ENCODE measurements around the gene BCL2A1.

DNA sequence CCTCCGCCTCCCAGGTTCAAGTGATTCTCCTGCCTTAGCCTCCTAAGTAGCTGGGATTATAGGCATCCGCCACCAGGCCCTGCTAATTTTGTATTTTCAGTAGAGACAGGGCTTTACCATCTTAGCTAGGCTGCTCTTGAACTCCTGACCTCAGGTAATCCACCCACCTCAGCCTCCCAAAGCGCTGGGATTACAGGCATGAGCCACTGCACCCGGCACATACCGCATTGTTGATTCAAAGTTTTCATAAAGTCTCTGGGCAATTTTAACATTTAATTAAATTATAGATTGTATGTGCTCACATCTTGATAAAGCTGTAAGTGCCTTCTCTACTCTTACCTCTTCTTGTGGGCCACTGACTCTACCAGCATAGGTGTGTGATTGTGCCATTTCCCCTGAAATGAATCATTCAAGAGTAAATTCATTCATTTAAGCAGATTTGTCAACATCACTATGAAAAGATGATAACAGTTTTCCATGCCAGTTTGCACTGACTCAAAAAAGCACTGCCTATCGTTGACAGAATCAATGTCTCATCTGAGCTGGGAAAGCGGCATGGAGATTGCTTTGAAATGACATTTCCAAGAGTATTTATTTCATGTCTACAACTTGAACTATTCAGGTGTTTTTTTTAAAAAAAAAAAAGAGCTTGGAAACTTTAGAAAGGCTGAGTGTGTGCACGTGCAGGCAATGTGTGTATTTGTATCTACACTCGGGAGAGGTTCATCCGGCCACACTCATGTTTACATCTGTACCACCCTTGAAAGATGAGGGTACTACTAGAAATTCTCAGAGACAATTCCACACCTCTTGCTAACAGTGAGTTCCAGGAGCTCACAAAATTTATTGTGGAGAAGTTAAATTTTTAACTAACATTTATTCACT is 3.5 kb downstream of the BCL2A1 start:
- TF ChIP-seq, protein P1, sequence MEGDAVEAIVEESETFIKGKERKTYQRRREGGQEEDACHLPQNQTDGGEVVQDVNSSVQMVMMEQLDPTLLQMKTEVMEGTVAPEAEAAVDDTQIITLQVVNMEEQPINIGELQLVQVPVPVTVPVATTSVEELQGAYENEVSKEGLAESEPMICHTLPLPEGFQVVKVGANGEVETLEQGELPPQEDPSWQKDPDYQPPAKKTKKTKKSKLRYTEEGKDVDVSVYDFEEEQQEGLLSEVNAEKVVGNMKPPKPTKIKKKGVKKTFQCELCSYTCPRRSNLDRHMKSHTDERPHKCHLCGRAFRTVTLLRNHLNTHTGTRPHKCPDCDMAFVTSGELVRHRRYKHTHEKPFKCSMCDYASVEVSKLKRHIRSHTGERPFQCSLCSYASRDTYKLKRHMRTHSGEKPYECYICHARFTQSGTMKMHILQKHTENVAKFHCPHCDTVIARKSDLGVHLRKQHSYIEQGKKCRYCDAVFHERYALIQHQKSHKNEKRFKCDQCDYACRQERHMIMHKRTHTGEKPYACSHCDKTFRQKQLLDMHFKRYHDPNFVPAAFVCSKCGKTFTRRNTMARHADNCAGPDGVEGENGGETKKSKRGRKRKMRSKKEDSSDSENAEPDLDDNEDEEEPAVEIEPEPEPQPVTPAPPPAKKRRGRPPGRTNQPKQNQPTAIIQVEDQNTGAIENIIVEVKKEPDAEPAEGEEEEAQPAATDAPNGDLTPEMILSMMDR (IDR thresholded peaks at IDR 0.05 in 2 of 3, conservative IDR thresholded peaks at IDR 0.05 in 1 of 3; ENCODE audit: borderline replicate concordance in 1 of 3, insufficient read depth in 1 of 3, low read depth in 2 of 3, low read length in 2 of 3) = no peak
- TF ChIP-seq JUND (IDR thresholded peaks at IDR 0.05) = no peak
- TF ChIP-seq SP1 (IDR thresholded peaks at IDR 0.05; ENCODE audit: low read depth) = no peak
- no peak for TF ChIP-seq RAD21 (IDR thresholded peaks at IDR 0.05; ENCODE audit: low read depth)
